Measurements from ENCODE around the gene KLHL30. TPM values are rescaled to one million over a fixed set of nuclear protein-coding genes. Genes with fewer than 3 reads are reported as not detected.

Gene KLHL30
- total and polyA plus RNA-seq, 12 donors, result 0.10 to 4.3 (median 0.16) TPM; not detected in 4

GRCh38 chr2:238120463-238121298 is 17.8 kb upstream of the KLHL30 start:
- H3K27ac ChIP-seq, result no peak overlapping the region
- H3K27me3 ChIP-seq, result peaks cover 13% of the 10 kb centered on the region
- H3K4me3 ChIP-seq, result no peak overlapping the region
- H3K36me3 ChIP-seq (replicated peaks in 1 of 2), result no peaks in the 10 kb centered on the region
- intact Hi-C loops (cut with DNase I), result no loop called here
- WGBS, 4 donors, result 51 to 55% (median 54%) methylated on average over 14 to 30 of the region's 30 CpGs
- DNase-seq, result no peak
- TF ChIP-seq CTCF (IDR thresholded peaks at IDR 0.05) (no peak), POLR2A (IDR thresholded peaks at IDR 0.05) (no peak)
- H3K9me3 ChIP-seq (replicated peaks in 1 of 3), result no peaks in the 10 kb centered on the region
- no peaks in the 10 kb centered on the region for H3K4me1 ChIP-seq (replicated peaks in 1 of 2)

- H3K4me3 ChIP-seq, result no peak overlapping the region
- no peaks in the 10 kb centered on the region for H3K4me1 ChIP-seq (replicated peaks in 1 of 2)
- 85 to 94% (median 87%) methylated on average over 18 to 27 of the region's 27 CpGs for WGBS, 4 donors
- TF ChIP-seq POLR2A (IDR thresholded peaks at IDR 0.05) (no peak), CTCF (IDR thresholded peaks at IDR 0.05) (no peak)
- intact Hi-C loops (cut with DNase I), result no loop called here
- H3K36me3 ChIP-seq (replicated peaks in 1 of 2), result no peaks in the 10 kb centered on the region
- H3K27me3 ChIP-seq, result peaks cover 3% of the 10 kb centered on the region
- H3K9me3 ChIP-seq (replicated peaks in 1 of 3), result no peaks in the 10 kb centered on the region
- DNase-seq, result no peak
- no peak overlapping the region for H3K27ac ChIP-seq
Observed at GRCh38 chr2:238121511-238122286, 16.8 kb upstream of the KLHL30 start.

GRCh38 chr2:238122287-238123217 is 15.9 kb upstream of the KLHL30 start:
- WGBS, 4 donors, result 81 to 87% (median 86%) methylated on average over 7 to 29 of the region's 29 CpGs
- Histone ChIP-seq H3K36me3 (replicated peaks in 1 of 2) (no peaks in the 10 kb centered on the region), H3K27ac (no peak overlapping the region), H3K27me3 (no peaks in the 10 kb centered on the region), H3K9me3 (replicated peaks in 1 of 3) (no peaks in the 10 kb centered on the region), H3K4me3 (no peak overlapping the region), H3K4me1 (replicated peaks in 1 of 2) (no peaks in the 10 kb centered on the region)
- TF ChIP-seq CTCF (IDR thresholded peaks at IDR 0.05) (no peak), POLR2A (IDR thresholded peaks at IDR 0.05) (no peak)
- intact Hi-C loops (cut with DNase I), result no loop called here
- DNase-seq, result no peak

Data from adrenal gland (tissue), 12 donors.